HG03558 (cell line): ENCODE measurements around the gene GSG1L.
"Not testable (repeated sequence)": the region's sequence is repeated elsewhere in the genome, so short reads cannot be mapped to it uniquely, and the experiment has no call there.

ENCODE experiments used
- ATAC-seq: cut with Tn5 transposase; IDR thresholded peaks from one replicate; pipeline ENCODE4 v1.9.1; 2021; ENCODE audit warnings: moderate number of reproducible peaks; ENCODE audit not compliant: unreplicated experiment; ENCODE audit errors: extremely low read depth

GSG1L gene

GRCh38 chr16:27921134-27921533 lies 142.4 kb downstream of the GSG1L start:
- no peak for ATAC-seq

GRCh38 chr16:27920391-27920891 lies 143.1 kb downstream of the GSG1L start:
- no peak for ATAC-seq

- ATAC-seq: no peak
Measured at GRCh38 chr16:27918755-27919154, 144.8 kb downstream of the GSG1L start.

- ATAC-seq: no peak
Measured at GRCh38 chr16:27917949-27918348, 145.6 kb downstream of the GSG1L start.

GRCh38 chr16:27911486-27911885 lies 152.0 kb downstream of the GSG1L start:
- no peak for ATAC-seq

GRCh38 chr16:27907457-27907972 lies 156.0 kb downstream of the GSG1L start:
- ATAC-seq: no peak

GRCh38 chr16:27906883-27907282 lies 156.6 kb downstream of the GSG1L start:
- no peak for ATAC-seq

GRCh38 chr16:27903046-27903655 lies 160.4 kb downstream of the GSG1L start:
- ATAC-seq: no peak

GRCh38 chr16:27902551-27902950 lies 161.0 kb downstream of the GSG1L start:
- ATAC-seq: no peak

- no peak for ATAC-seq
Measured at GRCh38 chr16:27901956-27902355, 161.6 kb downstream of the GSG1L start.

GRCh38 chr16:27899736-27900135 lies 163.8 kb downstream of the GSG1L start:
- ATAC-seq: no peak

- ATAC-seq: no peak
Measured at GRCh38 chr16:27894386-27894785, 169.1 kb downstream of the GSG1L start.

GRCh38 chr16:27892879-27893278 lies 170.6 kb downstream of the GSG1L start:
- ATAC-seq: no peak

GRCh38 chr16:27890866-27891265 lies 172.6 kb downstream of the GSG1L start:
- ATAC-seq: no peak

GRCh38 chr16:27890006-27890405 lies 173.5 kb downstream of the GSG1L start:
- ATAC-seq: no peak

GRCh38 chr16:27883576-27883975 lies 179.9 kb downstream of the GSG1L start:
- no peak for ATAC-seq

GRCh38 chr16:27880287-27880686 lies 183.2 kb downstream of the GSG1L start:
- no peak for ATAC-seq

GRCh38 chr16:27879601-27880247 lies 183.8 kb downstream of the GSG1L start:
- no peak for ATAC-seq

- not testable (repeated sequence) for ATAC-seq
Measured at GRCh38 chr16:27872627-27873026, 190.9 kb downstream of the GSG1L start.

- no peak for ATAC-seq
Measured at GRCh38 chr16:27870116-27870798, 193.3 kb downstream of the GSG1L start.

GRCh38 chr16:27869411-27869810 lies 194.1 kb downstream of the GSG1L start:
- ATAC-seq: no peak
